Measurements from ENCODE around the gene NKX2-2.

DNA sequence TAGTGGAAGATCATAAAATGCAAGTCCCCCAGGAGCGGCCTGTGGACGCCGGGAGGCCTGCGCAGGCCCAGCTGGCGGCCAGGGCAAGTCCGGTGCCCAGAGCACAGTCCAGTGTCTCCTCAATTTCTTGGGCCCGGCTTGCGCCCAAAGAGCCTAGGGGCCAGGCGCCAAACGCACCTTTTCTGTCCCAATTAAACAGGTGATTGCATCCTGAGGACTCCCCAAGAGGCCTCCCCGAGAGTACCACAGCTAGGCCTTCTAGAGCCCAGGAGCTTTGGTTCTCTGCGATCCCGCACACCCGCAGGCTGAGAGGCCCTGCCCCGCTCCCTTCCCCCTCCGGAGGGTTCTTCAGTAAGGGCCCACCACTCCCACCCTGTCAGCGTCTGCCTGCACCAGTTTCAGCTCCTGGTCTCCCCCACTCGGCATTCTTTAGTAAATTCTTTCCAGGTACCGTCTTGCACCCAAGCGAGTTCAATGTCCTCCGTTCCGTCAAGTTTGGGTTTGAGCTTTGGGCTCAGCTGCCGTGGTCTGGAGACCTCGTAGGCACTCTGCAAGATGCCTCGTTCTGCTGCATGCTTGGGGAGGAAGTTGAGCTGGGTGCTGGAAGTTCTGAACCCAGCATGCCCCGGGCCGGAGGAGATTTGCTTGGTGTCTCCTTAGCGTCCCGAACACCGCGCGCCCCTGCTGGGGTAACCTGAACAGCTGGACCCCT, 3.9 kb upstream of the NKX2-2 start:
- TF ChIP-seq, protein P1, sequence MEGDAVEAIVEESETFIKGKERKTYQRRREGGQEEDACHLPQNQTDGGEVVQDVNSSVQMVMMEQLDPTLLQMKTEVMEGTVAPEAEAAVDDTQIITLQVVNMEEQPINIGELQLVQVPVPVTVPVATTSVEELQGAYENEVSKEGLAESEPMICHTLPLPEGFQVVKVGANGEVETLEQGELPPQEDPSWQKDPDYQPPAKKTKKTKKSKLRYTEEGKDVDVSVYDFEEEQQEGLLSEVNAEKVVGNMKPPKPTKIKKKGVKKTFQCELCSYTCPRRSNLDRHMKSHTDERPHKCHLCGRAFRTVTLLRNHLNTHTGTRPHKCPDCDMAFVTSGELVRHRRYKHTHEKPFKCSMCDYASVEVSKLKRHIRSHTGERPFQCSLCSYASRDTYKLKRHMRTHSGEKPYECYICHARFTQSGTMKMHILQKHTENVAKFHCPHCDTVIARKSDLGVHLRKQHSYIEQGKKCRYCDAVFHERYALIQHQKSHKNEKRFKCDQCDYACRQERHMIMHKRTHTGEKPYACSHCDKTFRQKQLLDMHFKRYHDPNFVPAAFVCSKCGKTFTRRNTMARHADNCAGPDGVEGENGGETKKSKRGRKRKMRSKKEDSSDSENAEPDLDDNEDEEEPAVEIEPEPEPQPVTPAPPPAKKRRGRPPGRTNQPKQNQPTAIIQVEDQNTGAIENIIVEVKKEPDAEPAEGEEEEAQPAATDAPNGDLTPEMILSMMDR (IDR thresholded peaks at IDR 0.05; ENCODE audit: insufficient read depth, low read depth, low read length), result no peak
- TF ChIP-seq EZH2 (IDR thresholded peaks at IDR 0.05; ENCODE audit: insufficient read depth, low read length), result peak; percentile 29

Data from astrocyte (in vitro differentiated cells and primary cell).